Measurements from ENCODE around the gene CSF2.
A peak's percentile ranks its signal among the peaks of the same experiment; 100 is the strongest.
"Not testable (repeated sequence)": the region's sequence is repeated elsewhere in the genome, so short reads cannot be mapped to it uniquely, and the experiment has no call there.

The CSF2 gene

DNA sequence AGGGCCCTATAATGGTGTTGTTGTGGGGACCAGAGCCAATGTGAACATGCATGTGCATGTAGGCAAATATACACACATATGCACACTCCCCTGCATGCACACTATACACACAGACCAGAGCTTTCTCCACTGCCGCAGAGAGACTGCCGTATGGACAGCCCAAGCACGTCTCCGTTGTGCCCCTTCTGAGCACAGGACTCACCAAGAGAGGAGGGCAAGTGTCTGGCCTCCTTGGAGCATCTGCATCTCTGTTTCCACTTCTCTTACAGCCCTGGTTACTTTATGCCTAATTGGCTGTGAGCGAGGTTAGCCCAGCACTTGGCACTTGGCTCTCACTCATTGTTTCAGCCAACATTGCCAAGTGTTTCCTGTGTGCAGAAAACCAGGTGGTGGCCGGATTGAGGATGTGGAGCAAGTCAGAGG, 30.4 kb downstream of the CSF2 start:
- H3K36me3 ChIP-seq (replicated peaks; ENCODE audit: insufficient read depth, low read length): no peaks in the 10 kb centered on the region
- no peaks in the 10 kb centered on the region for H4K20me1 ChIP-seq (ENCODE audit: insufficient read depth, low read length)
- H3K4me3 ChIP-seq (ENCODE audit: low read length): peak overlapping the region; percentile 4; the same call in 1 of the 2 replicates
- peak overlapping the region; percentile 62 for H3K9ac ChIP-seq (ENCODE audit: low read length)
- peak overlapping the region; percentile 100 for H3K27ac ChIP-seq (ENCODE audit: low read length)
- peaks cover 69% of the 10 kb centered on the region for H3K4me1 ChIP-seq (ENCODE audit: low read length)
- H3K9me3 ChIP-seq (replicated peaks; ENCODE audit: insufficient read depth, low read length): no peaks in the 10 kb centered on the region
- H2AFZ ChIP-seq (ENCODE audit: low read length): peak overlapping the region; percentile 51
- peak overlapping the region; percentile 66 for H3K4me2 ChIP-seq (ENCODE audit: low read depth, low read length)
- no peak for TF ChIP-seq EZH2 (optimal IDR thresholded peaks at IDR 0.05; ENCODE audit: low read depth, low read length)
- no peak for TF ChIP-seq EZH2phosphoT487 (IDR thresholded peaks at IDR 0.05; ENCODE audit: low read length)
- TF ChIP-seq, protein P1, sequence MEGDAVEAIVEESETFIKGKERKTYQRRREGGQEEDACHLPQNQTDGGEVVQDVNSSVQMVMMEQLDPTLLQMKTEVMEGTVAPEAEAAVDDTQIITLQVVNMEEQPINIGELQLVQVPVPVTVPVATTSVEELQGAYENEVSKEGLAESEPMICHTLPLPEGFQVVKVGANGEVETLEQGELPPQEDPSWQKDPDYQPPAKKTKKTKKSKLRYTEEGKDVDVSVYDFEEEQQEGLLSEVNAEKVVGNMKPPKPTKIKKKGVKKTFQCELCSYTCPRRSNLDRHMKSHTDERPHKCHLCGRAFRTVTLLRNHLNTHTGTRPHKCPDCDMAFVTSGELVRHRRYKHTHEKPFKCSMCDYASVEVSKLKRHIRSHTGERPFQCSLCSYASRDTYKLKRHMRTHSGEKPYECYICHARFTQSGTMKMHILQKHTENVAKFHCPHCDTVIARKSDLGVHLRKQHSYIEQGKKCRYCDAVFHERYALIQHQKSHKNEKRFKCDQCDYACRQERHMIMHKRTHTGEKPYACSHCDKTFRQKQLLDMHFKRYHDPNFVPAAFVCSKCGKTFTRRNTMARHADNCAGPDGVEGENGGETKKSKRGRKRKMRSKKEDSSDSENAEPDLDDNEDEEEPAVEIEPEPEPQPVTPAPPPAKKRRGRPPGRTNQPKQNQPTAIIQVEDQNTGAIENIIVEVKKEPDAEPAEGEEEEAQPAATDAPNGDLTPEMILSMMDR (IDR thresholded peaks at IDR 0.05; ENCODE audit: low read length): peak; percentile 6; the same call in 1 of the 2 replicates
- peak; percentile 67 for DNase-seq
- peaks cover 49% of the 10 kb centered on the region for H3F3A ChIP-seq (ENCODE audit: insufficient read depth, low read length)
- no peaks in the 10 kb centered on the region for H3K9me2 ChIP-seq (replicated peaks; ENCODE audit: insufficient read depth, low read length)
- H3K27me3 ChIP-seq (replicated peaks; ENCODE audit: insufficient read depth, low read length): no peaks in the 10 kb centered on the region
- no peaks in the 10 kb centered on the region for H3K79me2 ChIP-seq (ENCODE audit: low read length)

DNA sequence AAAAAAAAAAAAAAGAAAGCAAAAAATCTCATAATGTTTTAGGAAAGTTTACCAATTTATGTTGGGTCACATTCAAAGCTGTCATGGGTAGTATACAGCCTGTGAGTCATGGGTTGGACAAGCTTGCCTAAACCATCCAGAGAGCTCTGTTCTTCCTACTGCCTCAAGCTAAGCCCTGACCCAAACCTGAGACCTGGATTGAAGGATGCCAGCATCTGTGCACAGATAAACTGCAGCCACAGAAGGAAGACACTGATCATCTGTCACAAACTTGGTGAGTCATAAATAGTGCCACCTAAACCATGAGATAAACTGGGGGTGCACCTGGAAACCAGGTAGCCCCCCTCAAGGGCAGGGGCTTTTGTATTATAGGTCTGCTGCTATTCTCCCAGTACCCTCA, 31.0 kb downstream of the CSF2 start:
- TF ChIP-seq, protein P1 (IDR thresholded peaks at IDR 0.05; ENCODE audit: low read length): no peak
- TF ChIP-seq EZH2phosphoT487 (IDR thresholded peaks at IDR 0.05; ENCODE audit: low read length) (no peak), EZH2 (optimal IDR thresholded peaks at IDR 0.05; ENCODE audit: low read depth, low read length) (no peak)
- Histone ChIP-seq H3K27ac (ENCODE audit: low read length) (peak overlapping the region; percentile 100), H3K9me2 (replicated peaks; ENCODE audit: insufficient read depth, low read length) (no peaks in the 10 kb centered on the region), H3K9me3 (replicated peaks; ENCODE audit: insufficient read depth, low read length) (no peaks in the 10 kb centered on the region), H3K4me3 (ENCODE audit: low read length) (no peak overlapping the region), H3K79me2 (ENCODE audit: low read length) (no peaks in the 10 kb centered on the region), H3K36me3 (replicated peaks; ENCODE audit: insufficient read depth, low read length) (no peaks in the 10 kb centered on the region), H3K4me1 (ENCODE audit: low read length) (peaks cover 66% of the 10 kb centered on the region), H3F3A (ENCODE audit: insufficient read depth, low read length) (peaks cover 49% of the 10 kb centered on the region), H3K27me3 (replicated peaks; ENCODE audit: insufficient read depth, low read length) (no peaks in the 10 kb centered on the region), H2AFZ (ENCODE audit: low read length) (peak overlapping the region; percentile 13; the same call in 1 of the 2 replicates), H3K4me2 (ENCODE audit: low read depth, low read length) (peak overlapping the region; percentile 66), H3K9ac (ENCODE audit: low read length) (peak overlapping the region; percentile 62), H4K20me1 (ENCODE audit: insufficient read depth, low read length) (no peaks in the 10 kb centered on the region)
- peak; percentile 27 for DNase-seq

DNA sequence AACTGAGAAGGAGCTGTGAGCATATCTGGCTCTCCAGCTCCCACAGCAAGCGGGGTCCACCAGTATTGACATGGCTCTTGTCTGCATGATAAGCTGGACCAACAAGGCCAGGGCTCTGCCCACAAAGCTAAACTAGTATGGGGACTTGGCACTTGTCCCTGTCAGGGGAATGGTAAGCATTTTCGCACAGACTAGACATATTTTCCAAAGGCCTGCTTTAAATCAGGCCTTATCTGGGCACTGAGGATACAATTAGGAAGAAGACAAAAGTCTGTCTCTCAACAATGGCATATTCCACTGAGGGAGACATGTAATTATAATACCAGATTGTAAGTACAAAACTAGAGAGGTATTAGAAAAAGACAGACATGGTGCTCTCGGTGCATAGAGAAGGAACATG, 32.1 kb downstream of the CSF2 start:
- no peak overlapping the region for H2AFZ ChIP-seq (ENCODE audit: low read length)
- no peaks in the 10 kb centered on the region for H3K9me2 ChIP-seq (replicated peaks; ENCODE audit: insufficient read depth, low read length)
- H3K79me2 ChIP-seq (ENCODE audit: low read length): no peaks in the 10 kb centered on the region
- H3K27me3 ChIP-seq (replicated peaks; ENCODE audit: insufficient read depth, low read length): no peaks in the 10 kb centered on the region
- no peaks in the 10 kb centered on the region for H3K36me3 ChIP-seq (replicated peaks; ENCODE audit: insufficient read depth, low read length)
- H3K4me3 ChIP-seq (ENCODE audit: low read length): no peak overlapping the region
- H3F3A ChIP-seq (ENCODE audit: insufficient read depth, low read length): peaks cover 38% of the 10 kb centered on the region
- H4K20me1 ChIP-seq (ENCODE audit: insufficient read depth, low read length): no peaks in the 10 kb centered on the region
- DNase-seq: no peak
- peaks cover 58% of the 10 kb centered on the region for H3K4me1 ChIP-seq (ENCODE audit: low read length)
- no peaks in the 10 kb centered on the region for H3K9me3 ChIP-seq (replicated peaks; ENCODE audit: insufficient read depth, low read length)
- H3K27ac ChIP-seq (ENCODE audit: low read length): no peak overlapping the region
- TF ChIP-seq EZH2phosphoT487 (IDR thresholded peaks at IDR 0.05; ENCODE audit: low read length) (no peak), EZH2 (optimal IDR thresholded peaks at IDR 0.05; ENCODE audit: low read depth, low read length) (no peak)
- TF ChIP-seq, protein P1 (IDR thresholded peaks at IDR 0.05; ENCODE audit: low read length): no peak
- no peak overlapping the region for H3K9ac ChIP-seq (ENCODE audit: low read length)
- H3K4me2 ChIP-seq (ENCODE audit: low read depth, low read length): no peak overlapping the region

DNA sequence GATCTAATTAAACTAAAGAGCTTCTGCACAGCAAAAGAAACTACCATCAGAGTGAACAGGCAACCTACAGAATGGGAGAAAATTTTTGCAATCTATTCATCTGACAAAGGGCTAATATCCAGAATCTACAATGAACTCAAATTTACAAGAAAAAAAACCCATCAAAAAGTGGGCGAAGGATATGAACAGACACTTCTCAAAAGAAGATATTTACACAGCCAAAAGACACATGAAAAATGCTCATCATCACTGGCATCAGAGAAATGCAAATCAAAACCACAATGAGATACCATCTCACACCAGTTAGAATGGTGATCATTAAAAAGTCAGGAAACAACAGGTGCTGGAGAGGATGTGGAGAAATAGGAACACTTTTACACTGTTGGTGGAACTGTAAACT, 34.9 kb downstream of the CSF2 start:
- H3K27me3 ChIP-seq (replicated peaks; ENCODE audit: insufficient read depth, low read length); H3K36me3 ChIP-seq (replicated peaks; ENCODE audit: insufficient read depth, low read length); H3K79me2 ChIP-seq (ENCODE audit: low read length); H3K4me3 ChIP-seq (ENCODE audit: low read length); H4K20me1 ChIP-seq (ENCODE audit: insufficient read depth, low read length); H3K9ac ChIP-seq (ENCODE audit: low read length); H3K9me2 ChIP-seq (replicated peaks; ENCODE audit: insufficient read depth, low read length); DNase-seq; H2AFZ ChIP-seq (ENCODE audit: low read length); H3K9me3 ChIP-seq (replicated peaks; ENCODE audit: insufficient read depth, low read length); H3K27ac ChIP-seq (ENCODE audit: low read length); H3K4me2 ChIP-seq (ENCODE audit: low read depth, low read length): not testable (repeated sequence)
- peaks cover 30% of the 10 kb centered on the region for H3K4me1 ChIP-seq (ENCODE audit: low read length)
- H3F3A ChIP-seq (ENCODE audit: insufficient read depth, low read length): peaks cover 11% of the 10 kb centered on the region

DNA sequence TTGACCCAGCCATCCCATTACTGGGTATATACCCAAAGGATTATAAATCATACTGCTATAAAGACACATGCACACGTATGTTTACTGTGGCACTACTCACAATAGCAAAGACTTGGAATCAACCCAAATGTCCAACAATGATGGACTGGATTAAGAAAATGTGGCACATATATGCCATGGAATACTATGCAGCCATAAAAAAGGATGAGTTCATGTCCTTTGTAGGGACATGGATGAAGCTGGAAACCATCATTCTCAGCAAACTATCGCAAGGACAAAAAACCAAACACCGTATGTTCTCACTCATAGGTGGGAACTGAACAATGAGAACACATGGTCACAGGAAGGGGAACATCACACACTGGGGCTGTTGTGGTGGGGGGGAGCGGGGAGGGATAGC, 35.4 kb downstream of the CSF2 start:
- H3K36me3 ChIP-seq (replicated peaks; ENCODE audit: insufficient read depth, low read length); H4K20me1 ChIP-seq (ENCODE audit: insufficient read depth, low read length): not testable (repeated sequence)

More for the DNA sequence above, 35.4 kb downstream of the CSF2 start:
- H3K27me3 ChIP-seq (replicated peaks; ENCODE audit: insufficient read depth, low read length); H3K79me2 ChIP-seq (ENCODE audit: low read length); H3K9me3 ChIP-seq (replicated peaks; ENCODE audit: insufficient read depth, low read length); H3K9me2 ChIP-seq (replicated peaks; ENCODE audit: insufficient read depth, low read length); H3F3A ChIP-seq (ENCODE audit: insufficient read depth, low read length); H3K4me3 ChIP-seq (ENCODE audit: low read length); H3K27ac ChIP-seq (ENCODE audit: low read length); H3K9ac ChIP-seq (ENCODE audit: low read length); DNase-seq; H3K4me2 ChIP-seq (ENCODE audit: low read depth, low read length); H2AFZ ChIP-seq (ENCODE audit: low read length): not testable (repeated sequence)
- peaks cover 28% of the 10 kb centered on the region for H3K4me1 ChIP-seq (ENCODE audit: low read length)
